ENCODE data around the gene CYB5A.

The CYB5A gene

DNA sequence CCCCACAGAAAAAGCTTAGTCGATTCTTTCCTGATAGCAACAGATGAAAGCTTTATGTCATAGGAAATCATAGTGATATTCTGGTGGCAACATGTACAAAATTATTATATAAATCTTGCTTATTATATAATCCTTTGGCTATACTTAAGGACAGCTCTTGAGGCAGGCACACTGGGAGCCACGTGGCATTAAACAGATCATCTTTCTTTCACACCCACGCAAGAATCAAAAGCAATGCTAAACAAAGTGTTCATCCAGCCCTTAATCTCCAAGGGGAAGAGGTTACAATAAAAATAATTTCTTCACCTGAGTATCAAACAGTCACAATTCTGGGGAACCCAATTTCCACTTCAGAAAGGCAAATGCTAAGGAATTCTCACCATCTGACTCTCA lies 57.8 kb downstream of the CYB5A start:
- Mint-ChIP-seq H3K9me3 (no peaks in the 10 kb centered on the region), H3K4me3 (no peak overlapping the region), H3K27ac (no peak overlapping the region), H3K36me3 (ENCODE audit: low read depth) (no peaks in the 10 kb centered on the region), H3K27me3 (peaks cover 4% of the 10 kb centered on the region), H3K4me1 (no peaks in the 10 kb centered on the region)
- ATAC-seq (no peak), DNase-seq (no peak)

DNA sequence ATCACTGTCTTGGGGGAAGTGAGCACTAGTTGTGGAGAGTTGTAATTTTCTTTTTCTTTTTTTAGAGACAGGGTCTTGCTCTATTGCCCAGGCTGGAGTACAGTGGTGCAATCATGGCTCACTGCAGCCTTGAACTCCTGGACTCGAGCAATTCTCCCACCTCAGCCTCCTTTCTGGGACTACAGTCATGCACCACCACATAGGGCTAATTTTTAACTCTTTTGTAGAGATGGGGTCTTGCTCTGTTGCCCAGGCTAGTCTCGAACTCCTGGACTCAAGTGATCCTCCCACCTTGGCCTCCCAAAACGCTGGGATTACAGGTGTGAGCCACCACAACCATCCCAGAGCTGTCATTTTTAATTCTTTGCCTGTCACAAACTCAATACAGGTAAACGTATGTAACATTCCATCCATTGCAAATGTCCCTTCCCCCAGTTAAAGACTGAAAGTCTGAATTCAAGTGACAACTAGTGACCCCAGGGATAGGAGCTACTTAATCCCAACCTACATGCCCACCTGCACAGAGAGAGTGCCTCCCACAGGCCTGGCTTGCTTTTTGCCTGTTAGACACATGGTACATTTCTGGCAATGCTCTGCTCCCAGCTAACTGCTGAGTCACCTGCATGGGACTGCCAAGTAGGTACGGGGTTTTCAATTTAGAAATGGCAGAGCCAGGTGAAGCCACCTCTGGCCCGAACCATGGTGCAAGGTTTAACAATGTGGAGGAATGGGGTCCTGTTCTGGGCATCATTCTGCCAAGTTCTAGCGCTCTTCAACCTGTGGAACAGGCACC lies 60.6 kb downstream of the CYB5A start:
- no peak overlapping the region for H3K4me3 Mint-ChIP-seq
- no peaks in the 10 kb centered on the region for H3K36me3 Mint-ChIP-seq (ENCODE audit: low read depth)
- no peaks in the 10 kb centered on the region for H3K27me3 Mint-ChIP-seq
- H3K9me3 Mint-ChIP-seq, result no peaks in the 10 kb centered on the region
- no peak overlapping the region for H3K27ac Mint-ChIP-seq
- DNase-seq, result no peak
- no peak for ATAC-seq
- H3K4me1 Mint-ChIP-seq, result no peaks in the 10 kb centered on the region

DNA sequence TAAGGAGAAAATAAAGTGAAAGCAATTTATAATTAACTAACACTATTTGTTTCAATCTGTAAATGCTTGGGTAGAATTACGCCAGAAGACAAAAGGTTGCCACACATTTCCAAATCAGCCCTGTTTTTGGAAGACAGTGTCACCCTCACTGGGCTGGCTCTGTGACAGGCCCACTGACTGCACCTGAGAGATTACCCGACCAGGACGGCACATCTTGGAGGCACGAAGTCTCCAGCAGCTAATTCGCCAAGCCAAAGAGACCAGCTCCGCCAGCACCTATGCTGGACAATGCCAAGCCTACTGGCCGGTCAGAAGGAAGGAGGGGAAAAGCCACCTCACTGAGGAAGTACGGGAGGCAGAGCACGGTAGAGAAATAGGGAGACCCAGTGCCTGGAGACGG lies 61.9 kb downstream of the CYB5A start:
- ATAC-seq (no peak), DNase-seq (no peak)
- Mint-ChIP-seq H3K4me1 (no peaks in the 10 kb centered on the region), H3K9me3 (no peaks in the 10 kb centered on the region), H3K36me3 (ENCODE audit: low read depth) (no peaks in the 10 kb centered on the region), H3K27me3 (no peaks in the 10 kb centered on the region), H3K27ac (no peak overlapping the region), H3K4me3 (no peak overlapping the region)

DNA sequence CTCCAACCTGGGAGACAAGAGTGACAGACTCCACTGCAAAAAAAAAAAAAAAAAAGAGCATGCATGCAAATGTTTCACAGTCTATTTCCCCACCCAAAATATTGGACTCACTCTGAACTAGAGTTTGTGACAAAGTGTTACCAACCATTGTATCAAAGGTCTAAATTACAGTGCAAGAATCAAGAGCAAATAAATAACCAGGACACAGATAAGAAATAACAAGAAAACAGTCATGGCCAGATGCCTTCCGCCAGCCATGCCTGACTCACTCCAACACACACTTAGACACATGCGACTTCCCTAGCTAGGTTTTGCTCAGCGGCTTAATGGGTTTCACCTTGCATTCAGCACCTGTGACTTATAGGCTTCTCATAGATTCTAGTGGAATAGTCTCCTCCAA lies 62.8 kb downstream of the CYB5A start:
- ATAC-seq, result no peak
- DNase-seq, result no peak
- no peaks in the 10 kb centered on the region for H3K9me3 Mint-ChIP-seq
- H3K27ac Mint-ChIP-seq, result no peak overlapping the region
- no peak overlapping the region for H3K4me3 Mint-ChIP-seq
- no peaks in the 10 kb centered on the region for H3K4me1 Mint-ChIP-seq
- no peaks in the 10 kb centered on the region for H3K36me3 Mint-ChIP-seq (ENCODE audit: low read depth)
- no peaks in the 10 kb centered on the region for H3K27me3 Mint-ChIP-seq

DNA sequence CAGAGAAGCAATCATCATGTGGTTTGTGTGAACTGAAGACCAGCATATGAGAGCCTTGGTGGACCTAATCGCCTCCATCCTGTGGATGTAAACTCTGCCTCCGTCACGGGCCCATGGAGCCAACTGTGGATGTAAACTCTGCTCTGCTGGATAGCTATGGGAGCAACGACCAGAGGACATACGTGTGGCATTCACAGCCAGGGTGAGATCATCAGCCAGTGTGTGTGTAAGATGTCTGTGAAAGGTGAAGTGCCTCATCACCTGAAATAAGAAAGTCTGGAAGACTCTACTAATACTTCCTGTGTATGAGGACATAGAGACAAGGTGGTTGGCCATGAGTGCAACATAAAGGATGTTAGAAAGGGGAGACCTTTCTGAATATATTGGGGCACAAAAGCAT lies 63.5 kb downstream of the CYB5A start:
- DNase-seq (no peak), ATAC-seq (no peak)
- no peaks in the 10 kb centered on the region for H3K27me3 Mint-ChIP-seq
- H3K4me3 Mint-ChIP-seq, result no peak overlapping the region
- H3K27ac Mint-ChIP-seq, result no peak overlapping the region
- no peaks in the 10 kb centered on the region for H3K36me3 Mint-ChIP-seq (ENCODE audit: low read depth)
- H3K9me3 Mint-ChIP-seq, result no peaks in the 10 kb centered on the region
- H3K4me1 Mint-ChIP-seq, result no peaks in the 10 kb centered on the region

DNA sequence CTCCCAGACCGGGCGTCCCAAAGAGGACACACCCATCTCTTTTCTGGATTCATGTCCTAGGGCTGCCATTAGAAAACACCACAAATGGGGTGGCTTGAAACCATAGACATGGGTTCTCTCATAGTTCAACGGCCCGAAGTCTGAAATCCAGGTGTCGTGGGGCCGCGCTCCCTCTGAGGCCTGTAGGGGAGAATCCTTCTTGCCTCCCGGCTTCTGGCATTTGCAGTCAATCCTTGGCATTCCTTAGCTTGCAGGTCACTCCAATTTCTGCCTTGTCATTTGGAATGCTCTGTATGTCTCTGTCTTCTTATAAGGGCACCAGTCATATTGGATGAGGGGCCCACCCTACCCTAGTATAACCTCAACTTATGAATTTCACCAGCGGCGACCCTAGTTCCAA lies 65.1 kb downstream of the CYB5A start:
- no peak overlapping the region for H3K4me3 Mint-ChIP-seq
- no peaks in the 10 kb centered on the region for H3K36me3 Mint-ChIP-seq (ENCODE audit: low read depth)
- no peaks in the 10 kb centered on the region for H3K4me1 Mint-ChIP-seq
- H3K27ac Mint-ChIP-seq, result no peak overlapping the region
- DNase-seq (no peak), ATAC-seq (no peak)
- no peaks in the 10 kb centered on the region for H3K27me3 Mint-ChIP-seq
- H3K9me3 Mint-ChIP-seq, result no peaks in the 10 kb centered on the region

DNA sequence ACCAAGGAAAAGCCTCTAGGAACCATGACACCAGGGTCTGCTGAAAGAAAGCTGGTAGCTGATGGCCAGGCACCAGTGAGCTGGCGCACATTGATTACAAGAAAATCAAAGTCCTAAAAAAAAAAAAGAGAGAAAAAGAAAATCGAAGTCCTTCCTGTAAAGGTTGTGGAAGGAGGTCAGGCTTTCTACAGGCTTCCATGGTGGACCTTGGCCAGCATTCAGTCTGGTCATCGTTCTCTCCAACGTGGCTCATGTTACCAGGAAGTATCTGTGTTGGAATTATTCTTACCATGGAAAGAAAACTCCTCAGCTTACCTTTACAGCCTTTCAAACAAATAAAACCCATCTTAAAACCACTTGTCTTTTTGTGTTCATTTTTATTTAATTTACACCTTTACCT lies 65.6 kb downstream of the CYB5A start:
- H3K27me3 Mint-ChIP-seq, result no peaks in the 10 kb centered on the region
- ATAC-seq (no peak), DNase-seq (no peak)
- H3K4me3 Mint-ChIP-seq, result no peak overlapping the region
- no peak overlapping the region for H3K27ac Mint-ChIP-seq
- no peaks in the 10 kb centered on the region for H3K36me3 Mint-ChIP-seq (ENCODE audit: low read depth)
- H3K4me1 Mint-ChIP-seq, result no peaks in the 10 kb centered on the region
- H3K9me3 Mint-ChIP-seq, result no peaks in the 10 kb centered on the region

DNA sequence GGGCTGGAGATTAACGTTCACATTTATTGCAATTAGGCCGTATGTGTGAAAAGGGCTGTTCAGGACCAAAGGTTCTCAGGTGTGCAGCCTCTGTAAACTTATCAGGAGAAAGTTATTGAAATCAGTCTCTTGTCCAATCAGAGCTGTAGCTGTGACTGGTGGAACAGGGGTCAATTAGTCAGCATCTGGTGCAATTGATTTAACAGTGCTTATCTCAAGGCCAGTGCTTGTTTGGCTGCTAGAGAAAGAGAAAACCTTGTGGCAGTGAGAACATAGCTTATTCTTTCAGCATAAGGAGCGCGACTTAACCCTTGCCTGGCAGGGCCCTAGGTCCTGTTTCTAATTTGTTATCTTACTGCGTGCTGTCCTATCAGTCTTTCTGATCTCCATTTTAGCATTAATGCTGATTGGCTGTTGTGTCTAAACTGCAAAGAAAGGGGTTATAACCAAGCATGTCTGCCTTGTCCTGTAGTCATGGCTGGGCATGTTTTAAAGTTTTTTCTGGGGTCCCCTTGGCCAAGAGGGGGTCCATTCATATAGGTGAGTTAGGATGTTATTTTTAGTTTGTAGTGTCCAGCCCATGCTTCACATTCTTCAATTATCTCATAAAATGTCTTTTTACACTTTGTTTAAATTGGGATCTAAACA lies 66.4 kb downstream of the CYB5A start:
- Mint-ChIP-seq H3K4me3 (no peak overlapping the region), H3K27ac (no peak overlapping the region), H3K36me3 (ENCODE audit: low read depth) (no peaks in the 10 kb centered on the region), H3K9me3 (no peaks in the 10 kb centered on the region), H3K27me3 (no peaks in the 10 kb centered on the region), H3K4me1 (no peaks in the 10 kb centered on the region)
- ATAC-seq (no peak), DNase-seq (no peak)

DNA sequence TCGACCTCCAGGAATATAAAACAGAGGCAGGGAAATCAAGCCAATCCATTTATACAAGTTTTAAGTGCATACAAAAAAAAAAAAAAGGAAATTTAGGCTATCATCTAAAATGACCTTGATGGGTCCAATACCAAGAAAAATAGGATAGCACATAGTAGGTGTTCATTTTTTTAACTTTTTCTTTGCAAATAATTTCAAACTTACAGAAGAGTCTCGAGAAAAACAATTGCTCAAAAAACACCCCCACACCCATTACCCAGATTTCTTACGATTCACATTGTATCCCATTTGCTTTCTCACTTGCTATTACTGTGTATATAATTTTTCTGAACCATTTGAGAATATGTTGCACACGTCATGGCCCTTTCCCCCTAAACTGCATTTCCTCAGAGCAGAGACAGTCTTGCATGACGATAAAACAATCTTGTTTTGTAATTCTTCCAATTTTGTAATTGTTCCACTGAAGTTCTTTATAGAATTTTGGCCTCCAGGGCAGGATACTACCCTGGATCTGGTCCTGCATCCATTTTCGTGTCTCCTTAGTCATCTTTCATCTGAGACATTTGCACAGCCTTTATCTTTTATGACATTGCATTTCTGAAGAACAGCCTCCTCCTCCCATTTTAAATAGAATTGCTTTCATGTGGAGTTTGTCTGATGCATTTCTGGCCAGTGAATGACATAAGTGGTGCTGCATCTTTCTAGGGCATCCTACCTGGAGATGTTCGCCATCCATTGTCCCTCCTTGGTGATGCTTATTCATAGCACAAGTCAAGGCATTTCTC lies 68.9 kb downstream of the CYB5A start:
- Mint-ChIP-seq H3K27me3 (no peaks in the 10 kb centered on the region), H3K27ac (no peak overlapping the region), H3K36me3 (ENCODE audit: low read depth) (no peaks in the 10 kb centered on the region), H3K4me3 (no peak overlapping the region), H3K4me1 (no peaks in the 10 kb centered on the region), H3K9me3 (no peaks in the 10 kb centered on the region)
- ATAC-seq, result no peak
- no peak for DNase-seq

DNA sequence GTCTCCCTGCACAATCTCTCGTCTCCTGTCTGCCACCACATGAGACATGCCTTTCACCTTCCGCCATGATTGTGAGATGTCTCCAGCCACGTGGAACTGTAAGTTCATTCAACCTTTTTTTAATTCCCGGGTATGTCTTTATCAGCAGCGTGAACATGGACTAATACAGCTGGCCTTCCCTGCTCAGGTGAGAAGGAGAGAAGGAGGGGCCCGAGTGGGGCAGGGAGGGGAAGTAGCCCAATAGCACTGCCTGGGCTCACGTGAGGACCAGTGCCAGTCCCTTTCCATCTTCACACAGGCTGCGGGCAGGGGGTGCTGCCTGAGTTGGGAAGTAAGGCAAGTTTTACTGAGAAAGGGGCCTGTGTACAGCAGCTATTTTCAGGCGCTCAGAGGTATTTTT lies 70.7 kb downstream of the CYB5A start:
- ATAC-seq (no peak), DNase-seq (no peak)
- Mint-ChIP-seq H3K27me3 (no peaks in the 10 kb centered on the region), H3K27ac (no peak overlapping the region), H3K4me1 (no peaks in the 10 kb centered on the region), H3K4me3 (no peak overlapping the region), H3K36me3 (ENCODE audit: low read depth) (no peaks in the 10 kb centered on the region), H3K9me3 (no peaks in the 10 kb centered on the region)

DNA sequence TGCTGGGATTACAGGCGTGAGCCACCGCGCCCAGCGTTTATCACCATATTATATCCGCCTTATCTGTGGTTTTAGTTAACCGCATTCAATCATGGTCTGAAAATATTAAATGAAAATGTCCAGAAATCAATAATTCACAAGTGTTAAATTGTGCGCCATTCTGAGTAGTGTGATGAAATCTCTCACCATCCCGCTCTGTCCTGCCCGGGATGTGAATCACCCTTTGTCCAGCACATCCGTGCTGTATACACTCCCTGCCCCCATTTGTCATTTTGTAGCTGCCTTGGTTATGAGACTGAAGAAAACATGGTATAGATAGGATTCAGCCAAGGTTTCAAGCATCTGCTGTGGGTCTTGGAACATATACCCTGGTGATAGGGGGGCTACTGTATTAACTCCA lies 72.7 kb downstream of the CYB5A start:
- DNase-seq (no peak), ATAC-seq (no peak)
- Mint-ChIP-seq H3K36me3 (ENCODE audit: low read depth) (no peaks in the 10 kb centered on the region), H3K9me3 (no peaks in the 10 kb centered on the region), H3K4me3 (no peak overlapping the region), H3K27me3 (no peaks in the 10 kb centered on the region), H3K4me1 (no peaks in the 10 kb centered on the region), H3K27ac (no peak overlapping the region)

DNA sequence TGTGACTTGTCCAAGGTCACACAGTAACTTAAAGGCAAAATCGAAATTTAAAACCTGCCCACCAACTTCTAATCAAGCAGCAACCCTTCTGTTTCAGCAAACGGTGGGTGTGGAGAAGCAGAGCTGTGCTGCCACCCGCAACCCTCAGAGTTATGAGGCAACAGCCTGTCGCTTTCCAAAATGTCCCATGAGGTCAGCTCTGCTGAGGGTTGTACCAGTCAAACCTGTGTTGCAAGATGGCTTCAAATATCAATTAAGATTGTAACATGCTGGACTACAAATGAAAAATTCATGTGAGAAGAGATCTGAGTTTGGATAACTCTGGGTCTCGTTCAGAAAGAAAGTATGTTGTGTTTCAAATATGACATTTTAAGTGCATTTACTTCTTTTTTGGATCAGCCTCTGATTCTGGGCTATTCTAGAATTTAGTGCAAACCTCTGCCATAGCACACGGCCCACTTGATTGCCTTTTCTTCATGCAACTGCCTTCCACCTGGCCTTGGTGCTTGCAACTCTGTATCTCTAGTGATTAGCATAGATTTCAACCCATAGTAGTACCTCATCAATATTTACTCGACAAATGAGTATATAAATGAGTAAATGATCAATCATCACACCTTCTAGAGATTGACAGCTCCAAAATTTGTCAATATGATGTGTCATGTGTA lies 74.2 kb downstream of the CYB5A start:
- Mint-ChIP-seq H3K9me3 (no peaks in the 10 kb centered on the region), H3K4me3 (no peak overlapping the region), H3K27ac (no peak overlapping the region), H3K27me3 (peaks cover 4% of the 10 kb centered on the region), H3K4me1 (no peaks in the 10 kb centered on the region), H3K36me3 (ENCODE audit: low read depth) (no peaks in the 10 kb centered on the region)
- no peak for ATAC-seq
- DNase-seq, result no peak

DNA sequence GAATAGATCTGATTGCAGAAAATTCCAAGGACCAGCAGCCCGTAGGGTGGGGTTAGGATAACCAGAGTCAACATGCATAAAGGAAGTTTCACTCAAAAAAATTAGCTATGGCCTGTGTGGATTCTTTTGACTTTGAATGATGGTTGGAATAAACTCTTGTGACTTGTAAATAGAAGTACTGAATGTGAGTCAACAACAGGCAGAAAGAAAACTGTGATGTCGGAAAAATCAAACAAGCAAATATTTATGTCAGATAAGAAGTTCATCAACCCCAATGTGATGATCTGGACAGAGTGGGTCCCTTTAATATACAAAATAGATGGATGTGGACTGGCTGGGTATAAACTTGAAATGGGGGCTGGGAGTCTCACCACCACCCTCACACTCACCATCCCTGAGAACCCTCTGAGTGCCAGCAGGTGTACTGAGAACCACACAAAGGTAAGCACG lies 75.1 kb downstream of the CYB5A start:
- Mint-ChIP-seq H3K4me3 (no peak overlapping the region), H3K4me1 (no peaks in the 10 kb centered on the region), H3K36me3 (ENCODE audit: low read depth) (no peaks in the 10 kb centered on the region), H3K27ac (no peak overlapping the region), H3K9me3 (no peaks in the 10 kb centered on the region), H3K27me3 (peaks cover 4% of the 10 kb centered on the region)
- DNase-seq (no peak), ATAC-seq (no peak)

DNA sequence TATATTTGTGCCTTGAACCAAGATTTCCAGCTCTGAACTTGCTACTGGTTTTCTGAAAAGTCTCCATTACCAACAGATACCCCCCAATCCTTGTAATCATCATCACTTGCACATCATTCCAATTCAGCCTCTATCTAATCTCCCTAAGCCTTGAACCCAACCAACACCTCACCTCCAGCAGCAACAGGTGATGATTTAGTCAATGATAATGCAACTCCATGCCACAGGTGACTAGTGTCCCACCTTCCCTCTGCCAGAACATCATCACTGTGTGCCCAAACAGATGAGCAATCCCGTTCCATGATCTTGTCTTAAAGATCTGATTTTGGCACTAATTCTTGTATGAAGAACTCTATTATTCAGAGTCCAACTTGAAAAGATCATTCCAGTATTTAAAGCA lies 75.9 kb downstream of the CYB5A start:
- H3K36me3 Mint-ChIP-seq (ENCODE audit: low read depth), result no peaks in the 10 kb centered on the region
- H3K9me3 Mint-ChIP-seq, result no peaks in the 10 kb centered on the region
- H3K4me1 Mint-ChIP-seq, result no peaks in the 10 kb centered on the region
- no peak overlapping the region for H3K27ac Mint-ChIP-seq
- no peak for DNase-seq
- H3K4me3 Mint-ChIP-seq, result no peak overlapping the region
- H3K27me3 Mint-ChIP-seq, result peaks cover 4% of the 10 kb centered on the region
- ATAC-seq, result no peak

DNA sequence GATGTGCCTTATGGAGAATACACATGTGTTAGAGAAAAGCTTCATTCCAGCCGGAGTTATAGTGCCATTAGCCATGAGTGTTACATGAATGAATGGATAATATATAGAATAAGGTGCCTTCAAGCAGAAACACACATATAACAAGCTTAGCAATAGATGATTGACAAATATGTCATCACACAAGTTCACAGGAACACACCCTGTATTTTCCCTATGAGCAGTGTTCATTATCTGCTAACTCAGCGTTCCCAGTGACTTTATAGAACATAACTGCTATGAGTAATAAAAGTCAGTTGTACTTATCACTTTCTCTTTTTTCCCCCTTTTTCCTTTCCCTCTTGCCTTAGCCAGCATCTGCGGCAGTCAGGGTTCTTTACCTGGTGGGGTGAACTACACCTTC lies 78.3 kb downstream of the CYB5A start:
- ATAC-seq, result no peak
- no peaks in the 10 kb centered on the region for H3K4me1 Mint-ChIP-seq
- no peaks in the 10 kb centered on the region for H3K36me3 Mint-ChIP-seq (ENCODE audit: low read depth)
- no peak overlapping the region for H3K4me3 Mint-ChIP-seq
- DNase-seq, result no peak
- no peaks in the 10 kb centered on the region for H3K9me3 Mint-ChIP-seq
- no peak overlapping the region for H3K27ac Mint-ChIP-seq
- peaks cover 4% of the 10 kb centered on the region for H3K27me3 Mint-ChIP-seq

All from activated naive CD8-positive, alpha-beta T cell treated with anti-CD3 and anti-CD28 coated beads, Interleukin-2, amount 50 U/mL, for 24 hours (primary cell).